HAP-1 (cell line): Measurements from ENCODE around the gene CIAO3.

Experiments used
- DNase-seq, 2 experiments: peaks; one replicate each; pipeline ENCODE4 v3.0.0-alpha.2; 2016 to 2020; ENCODE audit warnings: low spot score in 2 of 2
- H3K27me3 ChIP-seq: fragments of 250-450 bp; sonication (Bioruptor Pico); 2 replicates; pipeline ENCODE4 v1.5.1; 2020; ENCODE audit warnings: low read depth, mild to moderate bottlenecking, moderate library complexity
- H3K36me3 ChIP-seq: fragments of 250-450 bp; sonication (Bioruptor Pico); replicated peaks from 2 replicates; pipeline ENCODE4 v1.5.1; 2020; ENCODE audit warnings: mild to moderate bottlenecking
- H3K4me1 ChIP-seq: fragments of 250-450 bp; sonication (Bioruptor Pico); 2 replicates; pipeline ENCODE4 v1.5.1; 2020; ENCODE audit warnings: mild to moderate bottlenecking
- H3K4me3 ChIP-seq: fragments of 250-450 bp; sonication (Bioruptor Pico); 2 replicates; pipeline ENCODE4 v1.5.1; 2020; ENCODE audit warnings: mild to moderate bottlenecking, moderate library complexity
- H3K9me3 ChIP-seq: fragments of 250-450 bp; sonication (Bioruptor Pico); 2 replicates; pipeline ENCODE4 v1.5.1; 2020; ENCODE audit warnings: mild to moderate bottlenecking, moderate library complexity
- in situ Hi-C: fragments of 300-500 bp; cut with MboI; formaldehyde crosslinking; loops from 3 replicates; pipeline ENCODE4 v1.14.3; 2020; ENCODE audit warnings: low sequenced_read_pairs, inconsistent platforms, mixed read lengths

The CIAO3 gene

GRCh38 chr16:769184-769784 is 28.5 kb upstream of the CIAO3 start:
- H3K4me3 ChIP-seq, result no peak overlapping the region
- no peak for DNase-seq
- H3K4me1 ChIP-seq, result no peaks in the 10 kb centered on the region
- no peaks in the 10 kb centered on the region for H3K36me3 ChIP-seq
- no peaks in the 10 kb centered on the region for H3K27me3 ChIP-seq
- H3K9me3 ChIP-seq, result no peaks in the 10 kb centered on the region
- in situ Hi-C loops, result no loop called here

- H3K9me3 ChIP-seq, result no peaks in the 10 kb centered on the region
- in situ Hi-C loops, result no loop called here
- no peak overlapping the region for H3K4me3 ChIP-seq
- no peaks in the 10 kb centered on the region for H3K4me1 ChIP-seq
- DNase-seq, result no peak
- H3K27me3 ChIP-seq, result no peaks in the 10 kb centered on the region
- no peaks in the 10 kb centered on the region for H3K36me3 ChIP-seq
Measured at GRCh38 chr16:768428-768827, 27.6 kb upstream of the CIAO3 start.

GRCh38 chr16:767743-768235 is 27.0 kb upstream of the CIAO3 start:
- in situ Hi-C loops, result no loop called here
- no peak for DNase-seq
- no peaks in the 10 kb centered on the region for H3K9me3 ChIP-seq
- no peaks in the 10 kb centered on the region for H3K36me3 ChIP-seq
- no peaks in the 10 kb centered on the region for H3K4me1 ChIP-seq
- no peaks in the 10 kb centered on the region for H3K27me3 ChIP-seq
- H3K4me3 ChIP-seq, result no peak overlapping the region

- DNase-seq, result no peak
- in situ Hi-C loops, result no loop called here
Measured at GRCh38 chr16:766820-767640, 26.2 kb upstream of the CIAO3 start.

GRCh38 chr16:766008-766819 is 25.4 kb upstream of the CIAO3 start:
- H3K4me3 ChIP-seq, result no peak overlapping the region
- H3K9me3 ChIP-seq, result no peaks in the 10 kb centered on the region
- no peaks in the 10 kb centered on the region for H3K4me1 ChIP-seq
- no peaks in the 10 kb centered on the region for H3K36me3 ChIP-seq
- no peaks in the 10 kb centered on the region for H3K27me3 ChIP-seq
- in situ Hi-C loops, result no loop called here
- DNase-seq, result no peak

More at GRCh38 chr16:766820-767640, 26.2 kb upstream of the CIAO3 start:
- H3K36me3 ChIP-seq, result no peaks in the 10 kb centered on the region
- H3K27me3 ChIP-seq, result no peaks in the 10 kb centered on the region
- H3K4me3 ChIP-seq, result no peak overlapping the region
- H3K4me1 ChIP-seq, result no peaks in the 10 kb centered on the region
- H3K9me3 ChIP-seq, result no peaks in the 10 kb centered on the region

- Histone ChIP-seq H3K9me3 (no peaks in the 10 kb centered on the region), H3K27me3 (no peaks in the 10 kb centered on the region), H3K4me3 (no peak overlapping the region), H3K36me3 (no peaks in the 10 kb centered on the region), H3K4me1 (no peaks in the 10 kb centered on the region)
- DNase-seq, result no peak
- in situ Hi-C loops, result no loop called here
Measured at GRCh38 chr16:765488-765865, 24.7 kb upstream of the CIAO3 start.

- Histone ChIP-seq H3K4me1 (no peaks in the 10 kb centered on the region), H3K4me3 (no peak overlapping the region), H3K9me3 (no peaks in the 10 kb centered on the region), H3K36me3 (no peaks in the 10 kb centered on the region), H3K27me3 (no peaks in the 10 kb centered on the region)
- DNase-seq, result no peak
- in situ Hi-C loops, result no loop called here
Measured at GRCh38 chr16:764848-765487, 24.2 kb upstream of the CIAO3 start.

GRCh38 chr16:764184-764750 is 23.5 kb upstream of the CIAO3 start:
- no peaks in the 10 kb centered on the region for H3K27me3 ChIP-seq
- no peaks in the 10 kb centered on the region; the same call in 1 of the 2 replicates for H3K36me3 ChIP-seq
- in situ Hi-C loops, result no loop called here
- no peaks in the 10 kb centered on the region for H3K4me1 ChIP-seq
- no peaks in the 10 kb centered on the region for H3K9me3 ChIP-seq
- no peak overlapping the region for H3K4me3 ChIP-seq
- no peak for DNase-seq

GRCh38 chr16:763369-764183 is 22.8 kb upstream of the CIAO3 start:
- Histone ChIP-seq H3K9me3 (no peaks in the 10 kb centered on the region), H3K4me3 (no peak overlapping the region), H3K27me3 (no peaks in the 10 kb centered on the region), H3K36me3 (no peaks in the 10 kb centered on the region; the same call in 1 of the 2 replicates), H3K4me1 (no peaks in the 10 kb centered on the region)
- DNase-seq, result no peak
- in situ Hi-C loops, result no loop called here

GRCh38 chr16:762595-763268 is 21.9 kb upstream of the CIAO3 start:
- DNase-seq, result no peak
- no peaks in the 10 kb centered on the region for H3K9me3 ChIP-seq
- H3K4me3 ChIP-seq, result no peak overlapping the region
- 0 out of 2 replicates have a peak, but pooled peaks cover 2% of the 10 kb centered on the region for H3K4me1 ChIP-seq
- H3K27me3 ChIP-seq, result no peaks in the 10 kb centered on the region
- no peaks in the 10 kb centered on the region; the same call in 1 of the 2 replicates for H3K36me3 ChIP-seq
- in situ Hi-C loops, result no loop called here

GRCh38 chr16:761625-762513 is 21.1 kb upstream of the CIAO3 start:
- no peaks in the 10 kb centered on the region for H3K9me3 ChIP-seq
- no peaks in the 10 kb centered on the region; the same call in 1 of the 2 replicates for H3K36me3 ChIP-seq
- peaks cover 5% of the 10 kb centered on the region; the same call in 1 of the 2 replicates for H3K4me1 ChIP-seq
- H3K27me3 ChIP-seq, result no peaks in the 10 kb centered on the region
- no peak for DNase-seq
- no peak overlapping the region for H3K4me3 ChIP-seq
- in situ Hi-C loops, result no loop called here
